Activated gamma-delta T cell treated with anti-CD3 and anti-CD28 coated beads, Interleukin-2, amount 50 U/mL, for 16 hours (primary cell): ENCODE data around the gene SERPING1.

Source experiments
- DNase-seq: peaks from one replicate; pipeline ENCODE4 v3.0.0-alpha.2; 2020; ENCODE audit warnings: low read depth

The SERPING1 gene

GRCh38 chr11:57597916-57598830 is 688 bp downstream of the SERPING1 start:
- no peak for DNase-seq

GRCh38 chr11:57598831-57599155 is 1.3 kb downstream of the SERPING1 start:
- DNase-seq = no peak

GRCh38 chr11:57599381-57599780 is 1.9 kb downstream of the SERPING1 start:
- no peak for DNase-seq

GRCh38 chr11:57601297-57601696 is 3.8 kb downstream of the SERPING1 start:
- DNase-seq = no peak

- no peak for DNase-seq
Measured at GRCh38 chr11:57604296-57605027, 7.0 kb downstream of the SERPING1 start.

GRCh38 chr11:57605028-57605420 is 7.5 kb downstream of the SERPING1 start:
- no peak for DNase-seq

- no peak for DNase-seq
Measured at GRCh38 chr11:57610170-57610569, 12.7 kb downstream of the SERPING1 start.

- DNase-seq = no peak
Measured at GRCh38 chr11:57614234-57614772, 16.8 kb downstream of the SERPING1 start.

- DNase-seq = no peak
Measured at GRCh38 chr11:57615308-57615707, 17.8 kb downstream of the SERPING1 start.

GRCh38 chr11:57616595-57616994 is 19.1 kb downstream of the SERPING1 start:
- DNase-seq = no peak

- DNase-seq = no peak
Measured at GRCh38 chr11:57618438-57618837, 21.0 kb downstream of the SERPING1 start.

GRCh38 chr11:57619331-57619730 is 21.8 kb downstream of the SERPING1 start:
- DNase-seq = no peak

GRCh38 chr11:57620467-57620866 is 23.0 kb downstream of the SERPING1 start:
- DNase-seq = no peak

- DNase-seq = no peak
Measured at GRCh38 chr11:57622263-57622662, 24.8 kb downstream of the SERPING1 start.

- DNase-seq = no peak
Measured at GRCh38 chr11:57624864-57625263, 27.4 kb downstream of the SERPING1 start.

- no peak for DNase-seq
Measured at GRCh38 chr11:57626895-57627294, 29.4 kb downstream of the SERPING1 start.

- no peak for DNase-seq
Measured at GRCh38 chr11:57630171-57630570, 32.7 kb downstream of the SERPING1 start.

GRCh38 chr11:57632116-57632515 is 34.6 kb downstream of the SERPING1 start:
- no peak for DNase-seq

- DNase-seq = no peak
Measured at GRCh38 chr11:57633394-57634070, 36.0 kb downstream of the SERPING1 start.

- DNase-seq = no peak
Measured at GRCh38 chr11:57634311-57634710, 36.8 kb downstream of the SERPING1 start.

- no peak for DNase-seq
Measured at GRCh38 chr11:57635246-57635645, 37.8 kb downstream of the SERPING1 start.

- DNase-seq = no peak
Measured at GRCh38 chr11:57637626-57638004, 40.1 kb downstream of the SERPING1 start.
